T-helper 17 cell (primary cell): ENCODE results near the gene MEP1A. TPM values are rescaled to one million over a fixed set of nuclear protein-coding genes. Genes with fewer than 3 reads are reported as not detected.

Source experiments
- ATAC-seq: fragments of 150-1000 bp; cut with Tn5 transposase; 2 replicates; pipeline ENCODE4 v1.10.0; 2021; ENCODE audit warnings: mild to moderate bottlenecking, moderate library complexity
- DNase-seq, 3 donors: peaks; one replicate each; pipeline versions ENCODE4 v3.0.0 to v3.0.0-alpha.2; 2020 to 2021
- H3K9me3 ChIP-seq: one replicate; pipeline ENCODE4 v1.7.0; 2013; ENCODE audit warnings: low read length, mild to moderate bottlenecking; ENCODE audit not compliant: control insufficient read depth, poor library complexity, severe bottlenecking
- H3K27ac Mint-ChIP-seq: one replicate; pipeline ENCODE4 v1.8.0; 2022; ENCODE audit warnings: mild to moderate bottlenecking, moderate library complexity, mixed read lengths
- H3K27me3 Mint-ChIP-seq: one replicate; pipeline ENCODE4 v1.8.0; 2022; ENCODE audit warnings: mixed read lengths
- H3K36me3 Mint-ChIP-seq: one replicate; pipeline ENCODE4 v1.8.0; 2022; ENCODE audit warnings: low read depth, mixed read lengths
- H3K4me1 Mint-ChIP-seq: one replicate; pipeline ENCODE4 v1.8.0; 2022; ENCODE audit warnings: mild to moderate bottlenecking, mixed read lengths
- H3K4me3 Mint-ChIP-seq: one replicate; pipeline ENCODE4 v1.8.0; 2022; ENCODE audit warnings: mild to moderate bottlenecking, moderate library complexity, mixed read lengths
- total RNA-seq, 4 donors: library from RNA in 2 of 4; stranded (reverse) in 2 of 4; gene quantifications; one replicate each; pipeline ENCODE4 v1.2.3 and lab custom pipeline; 2022 to 2026

The MEP1A gene
- total RNA-seq, 2 donors from 2014 or later, result not detected

GRCh38 chr6:46787871-46788540 lies 5.2 kb upstream of the MEP1A start:
- no peaks in the 10 kb centered on the region for H3K36me3 Mint-ChIP-seq
- DNase-seq (no peak), ATAC-seq (no peak)
- H3K4me3 Mint-ChIP-seq, result no peak overlapping the region
- H3K9me3 ChIP-seq, result no peaks in the 10 kb centered on the region
- H3K4me1 Mint-ChIP-seq, result no peaks in the 10 kb centered on the region
- no peak overlapping the region for H3K27ac Mint-ChIP-seq
- peaks cover 11% of the 10 kb centered on the region for H3K27me3 Mint-ChIP-seq

GRCh38 chr6:46788791-46789190 lies 4.4 kb upstream of the MEP1A start:
- H3K36me3 Mint-ChIP-seq, result no peaks in the 10 kb centered on the region
- no peaks in the 10 kb centered on the region for H3K4me1 Mint-ChIP-seq
- H3K27me3 Mint-ChIP-seq, result peaks cover 11% of the 10 kb centered on the region
- no peaks in the 10 kb centered on the region for H3K9me3 ChIP-seq
- no peak overlapping the region for H3K27ac Mint-ChIP-seq
- DNase-seq, result no peak
- no peak for ATAC-seq
- no peak overlapping the region for H3K4me3 Mint-ChIP-seq

- ATAC-seq (no peak), DNase-seq (no peak)
- H3K27me3 Mint-ChIP-seq, result peaks cover 18% of the 10 kb centered on the region
- H3K27ac Mint-ChIP-seq, result no peak overlapping the region
- H3K9me3 ChIP-seq, result no peaks in the 10 kb centered on the region
- no peaks in the 10 kb centered on the region for H3K4me1 Mint-ChIP-seq
- H3K36me3 Mint-ChIP-seq, result no peaks in the 10 kb centered on the region
- H3K4me3 Mint-ChIP-seq, result no peak overlapping the region
Measured at GRCh38 chr6:46789434-46790354, 3.5 kb upstream of the MEP1A start.

- H3K27me3 Mint-ChIP-seq, result peaks cover 22% of the 10 kb centered on the region
- H3K4me1 Mint-ChIP-seq, result no peaks in the 10 kb centered on the region
- no peak overlapping the region for H3K4me3 Mint-ChIP-seq
- no peak for DNase-seq
- ATAC-seq, result no peak
- H3K36me3 Mint-ChIP-seq, result no peaks in the 10 kb centered on the region
- H3K27ac Mint-ChIP-seq, result no peak overlapping the region
- no peaks in the 10 kb centered on the region for H3K9me3 ChIP-seq
Measured at GRCh38 chr6:46790355-46790874, 2.8 kb upstream of the MEP1A start.

GRCh38 chr6:46792635-46793034 lies 554 bp upstream of the MEP1A start:
- H3K9me3 ChIP-seq, result no peaks in the 10 kb centered on the region
- no peak for ATAC-seq
- DNase-seq, result no peak
- no peak overlapping the region for H3K4me3 Mint-ChIP-seq
- no peak overlapping the region for H3K27ac Mint-ChIP-seq
- H3K36me3 Mint-ChIP-seq, result no peaks in the 10 kb centered on the region
- peaks cover 17% of the 10 kb centered on the region for H3K27me3 Mint-ChIP-seq
- no peaks in the 10 kb centered on the region for H3K4me1 Mint-ChIP-seq

- no peak overlapping the region for H3K4me3 Mint-ChIP-seq
- H3K4me1 Mint-ChIP-seq, result no peaks in the 10 kb centered on the region
- H3K36me3 Mint-ChIP-seq, result no peaks in the 10 kb centered on the region
- ATAC-seq, result no peak
- no peak overlapping the region for H3K27ac Mint-ChIP-seq
- peaks cover 11% of the 10 kb centered on the region for H3K27me3 Mint-ChIP-seq
- no peaks in the 10 kb centered on the region for H3K9me3 ChIP-seq
- DNase-seq, result no peak
Measured at GRCh38 chr6:46794068-46794467, 879 bp downstream of the MEP1A start.

GRCh38 chr6:46795816-46796215 lies 2.6 kb downstream of the MEP1A start:
- ATAC-seq (no peak), DNase-seq (no peak)
- no peak overlapping the region for H3K27ac Mint-ChIP-seq
- no peaks in the 10 kb centered on the region for H3K36me3 Mint-ChIP-seq
- H3K4me1 Mint-ChIP-seq, result no peaks in the 10 kb centered on the region
- no peaks in the 10 kb centered on the region for H3K9me3 ChIP-seq
- peaks cover 11% of the 10 kb centered on the region for H3K27me3 Mint-ChIP-seq
- H3K4me3 Mint-ChIP-seq, result no peak overlapping the region

- H3K36me3 Mint-ChIP-seq, result no peaks in the 10 kb centered on the region
Measured at GRCh38 chr6:46796848-46797580, 3.8 kb downstream of the MEP1A start.

GRCh38 chr6:46799657-46800056 lies 6.5 kb downstream of the MEP1A start:
- Mint-ChIP-seq H3K4me1 (no peaks in the 10 kb centered on the region), H3K4me3 (no peak overlapping the region), H3K36me3 (no peaks in the 10 kb centered on the region), H3K27me3 (peaks cover 5% of the 10 kb centered on the region), H3K27ac (no peak overlapping the region)
- DNase-seq, result no peak
- no peaks in the 10 kb centered on the region for H3K9me3 ChIP-seq
- no peak for ATAC-seq

More at GRCh38 chr6:46796848-46797580, 3.8 kb downstream of the MEP1A start:
- no peaks in the 10 kb centered on the region for H3K9me3 ChIP-seq
- Mint-ChIP-seq H3K27me3 (peaks cover 11% of the 10 kb centered on the region), H3K4me3 (no peak overlapping the region), H3K27ac (no peak overlapping the region), H3K4me1 (no peaks in the 10 kb centered on the region)
- ATAC-seq, result no peak
- no peak for DNase-seq

GRCh38 chr6:46808806-46809205 lies 15.6 kb downstream of the MEP1A start:
- DNase-seq (no peak), ATAC-seq (no peak)
- H3K36me3 Mint-ChIP-seq, result peaks cover 3% of the 10 kb centered on the region

GRCh38 chr6:46815130-46815529 lies 21.9 kb downstream of the MEP1A start:
- H3K27me3 Mint-ChIP-seq, result peaks cover 43% of the 10 kb centered on the region
- ATAC-seq, result no peak

More at GRCh38 chr6:46808806-46809205, 15.6 kb downstream of the MEP1A start:
- H3K4me1 Mint-ChIP-seq, result no peaks in the 10 kb centered on the region
- no peaks in the 10 kb centered on the region for H3K9me3 ChIP-seq
- no peak overlapping the region for H3K4me3 Mint-ChIP-seq
- peaks cover 19% of the 10 kb centered on the region for H3K27me3 Mint-ChIP-seq
- no peak overlapping the region for H3K27ac Mint-ChIP-seq

GRCh38 chr6:46816626-46817025 lies 23.4 kb downstream of the MEP1A start:
- Mint-ChIP-seq H3K27me3 (peaks cover 42% of the 10 kb centered on the region), H3K36me3 (no peaks in the 10 kb centered on the region), H3K4me1 (no peaks in the 10 kb centered on the region), H3K27ac (no peak overlapping the region), H3K4me3 (no peak overlapping the region)
- ATAC-seq (no peak), DNase-seq (no peak)
- no peaks in the 10 kb centered on the region for H3K9me3 ChIP-seq

More at GRCh38 chr6:46815130-46815529, 21.9 kb downstream of the MEP1A start:
- no peaks in the 10 kb centered on the region for H3K9me3 ChIP-seq
- no peak overlapping the region for H3K27ac Mint-ChIP-seq
- no peaks in the 10 kb centered on the region for H3K36me3 Mint-ChIP-seq
- H3K4me1 Mint-ChIP-seq, result no peaks in the 10 kb centered on the region
- H3K4me3 Mint-ChIP-seq, result no peak overlapping the region
- DNase-seq, result no peak

GRCh38 chr6:46819561-46819960 lies 26.4 kb downstream of the MEP1A start:
- no peaks in the 10 kb centered on the region for H3K36me3 Mint-ChIP-seq
- H3K4me3 Mint-ChIP-seq, result no peak overlapping the region
- no peaks in the 10 kb centered on the region for H3K9me3 ChIP-seq
- H3K27me3 Mint-ChIP-seq, result peaks cover 42% of the 10 kb centered on the region
- DNase-seq (no peak), ATAC-seq (no peak)
- H3K27ac Mint-ChIP-seq, result no peak overlapping the region
- no peaks in the 10 kb centered on the region for H3K4me1 Mint-ChIP-seq
